Peyer's patch (tissue), 4 donors: Measurements from ENCODE around the gene VIPR1. TPM values are rescaled to one million over a fixed set of nuclear protein-coding genes. Genes with fewer than 3 reads are reported as not detected.

Experiments used
- DNase-seq, 3 donors: peaks; one replicate each; pipeline ENCODE4 v3.0.0-alpha.2; 2017 to 2019
- H3K27ac ChIP-seq, 4 donors: fragments of 200-600 bp; sonication (generic); one replicate each; pipeline ENCODE4 v1.5.1; 2016 to 2019
- H3K27me3 ChIP-seq, 2 donors: fragments of 200-600 bp; sonication (generic); one replicate each; pipeline ENCODE4 v1.5.1; 2019
- H3K36me3 ChIP-seq, 3 donors: fragments of 200-600 bp; sonication (generic); one replicate each; pipeline ENCODE4 v1.5.1; 2016 to 2019
- H3K4me1 ChIP-seq, 4 donors: fragments of 200-600 bp; sonication (generic); one replicate each; pipeline ENCODE4 v1.5.1; 2016 to 2019
- H3K4me3 ChIP-seq, 4 donors: fragments of 200-600 bp; sonication (generic); 1 replicate in 3 of 4; 2 replicates in 1 of 4; pipeline ENCODE4 v1.5.1; 2016 to 2019; ENCODE audit warnings: mild to moderate bottlenecking in 1 of 4
- H3K9me3 ChIP-seq, 4 donors: fragments of 200-600 bp; sonication (generic); one replicate each; pipeline ENCODE4 v1.5.1; 2016 to 2019; ENCODE audit warnings: mild to moderate bottlenecking in 1 of 4
- CTCF ChIP-seq, 6 experiments: fragments of 450-650 bp in 4 of 6; fragments of 200-600 bp in 2 of 6; sonication (generic) in 1 of 6; IDR thresholded peaks; one replicate each; pipeline ENCODE4 v1.5.1; 2017 to 2019; ENCODE audit warnings: antibody characterized with exemption in 6 of 6, mild to moderate bottlenecking in 3 of 6, moderate library complexity in 1 of 6
- POLR2A ChIP-seq, 2 donors: fragments of 450-650 bp; IDR thresholded peaks; one replicate each; pipeline ENCODE4 v1.5.1; 2017; ENCODE audit warnings: antibody characterized with exemption in 2 of 2, mild to moderate bottlenecking in 2 of 2, moderate library complexity in 2 of 2
- total RNA-seq, 4 donors: library from RNA; depleted of rRNA; stranded (reverse); fragments of >200 nt; gene quantifications; one replicate each; pipeline ENCODE4 v1.1.0, GENCODE V29; 2016

Gene VIPR1
- total RNA-seq, 4 donors from 2014 or later = 52.8 to 320 (median 270) TPM

- Histone ChIP-seq H3K27ac (peak overlapping the region in 3 of 4 donors; percentile 44 to 95 (median 89)), H3K9me3 (no peaks in the 10 kb centered on the region), H3K36me3 (no peaks in the 10 kb centered on the region), H3K27me3 (no peaks in the 10 kb centered on the region), H3K4me1 (peaks cover 0 to 71% (median 17%) of the 10 kb centered on the region in 4 donors), H3K4me3 (no peak overlapping the region)
- DNase-seq = peak in 1 of 3 donors; percentile 13
- no peak for TF ChIP-seq CTCF (IDR thresholded peaks at IDR 0.05)
- TF ChIP-seq POLR2A (IDR thresholded peaks at IDR 0.05) = no peak
Measured at GRCh38 chr3:42508562-42508961, 6.1 kb downstream of the VIPR1 start.

- no peaks in the 10 kb centered on the region for H3K36me3 ChIP-seq
- peak in 2 of 3 donors; percentile 33 to 38 for DNase-seq
- no peaks in the 10 kb centered on the region for H3K27me3 ChIP-seq
- H3K4me1 ChIP-seq = peaks cover 0 to 66% (median 17%) of the 10 kb centered on the region in 4 donors
- H3K4me3 ChIP-seq = no peak overlapping the region
- H3K9me3 ChIP-seq = no peaks in the 10 kb centered on the region
- H3K27ac ChIP-seq = peak overlapping the region in 3 of 4 donors; percentile 44 to 95 (median 89)
- no peak for TF ChIP-seq CTCF (IDR thresholded peaks at IDR 0.05)
- no peak for TF ChIP-seq POLR2A (IDR thresholded peaks at IDR 0.05)
Measured at GRCh38 chr3:42509111-42509510, 6.7 kb downstream of the VIPR1 start.

- Histone ChIP-seq H3K4me3 (no peak overlapping the region), H3K36me3 (no peaks in the 10 kb centered on the region), H3K4me1 (peaks cover 0 to 71% (median 16%) of the 10 kb centered on the region in 4 donors), H3K27me3 (no peaks in the 10 kb centered on the region), H3K27ac (peak overlapping the region in 3 of 4 donors; percentile 44 to 95 (median 89)), H3K9me3 (no peaks in the 10 kb centered on the region)
- no peak for TF ChIP-seq POLR2A (IDR thresholded peaks at IDR 0.05)
- TF ChIP-seq CTCF (IDR thresholded peaks at IDR 0.05) = no peak
- DNase-seq = peak in 2 of 3 donors; percentile 68 to 73
Measured at GRCh38 chr3:42510325-42510724, 7.9 kb downstream of the VIPR1 start.

GRCh38 chr3:42511201-42511600 is 8.8 kb downstream of the VIPR1 start:
- TF ChIP-seq CTCF (IDR thresholded peaks at IDR 0.05) (no peak), POLR2A (IDR thresholded peaks at IDR 0.05) (no peak)
- no peaks in the 10 kb centered on the region for H3K36me3 ChIP-seq
- H3K4me1 ChIP-seq = peaks cover 0 to 70% (median 14%) of the 10 kb centered on the region in 4 donors
- H3K27me3 ChIP-seq = no peaks in the 10 kb centered on the region
- no peaks in the 10 kb centered on the region for H3K9me3 ChIP-seq
- peak overlapping the region in 3 of 4 donors; percentile 44 to 95 (median 89) for H3K27ac ChIP-seq
- peak in 1 of 3 donors; percentile 71 for DNase-seq
- H3K4me3 ChIP-seq = no peak overlapping the region

- peaks cover 0 to 70% (median 14%) of the 10 kb centered on the region in 4 donors for H3K4me1 ChIP-seq
- peak overlapping the region in 2 of 4 donors; percentile 35 to 95 for H3K27ac ChIP-seq
Measured at GRCh38 chr3:42511736-42512135, 9.3 kb downstream of the VIPR1 start.

More at GRCh38 chr3:42511736-42512135, 9.3 kb downstream of the VIPR1 start:
- H3K36me3 ChIP-seq = no peaks in the 10 kb centered on the region
- DNase-seq = no peak
- no peak overlapping the region for H3K4me3 ChIP-seq
- H3K9me3 ChIP-seq = no peaks in the 10 kb centered on the region
- H3K27me3 ChIP-seq = no peaks in the 10 kb centered on the region
- no peak for TF ChIP-seq CTCF (IDR thresholded peaks at IDR 0.05)
